ENCODE data around the gene ELP2.

DNA sequence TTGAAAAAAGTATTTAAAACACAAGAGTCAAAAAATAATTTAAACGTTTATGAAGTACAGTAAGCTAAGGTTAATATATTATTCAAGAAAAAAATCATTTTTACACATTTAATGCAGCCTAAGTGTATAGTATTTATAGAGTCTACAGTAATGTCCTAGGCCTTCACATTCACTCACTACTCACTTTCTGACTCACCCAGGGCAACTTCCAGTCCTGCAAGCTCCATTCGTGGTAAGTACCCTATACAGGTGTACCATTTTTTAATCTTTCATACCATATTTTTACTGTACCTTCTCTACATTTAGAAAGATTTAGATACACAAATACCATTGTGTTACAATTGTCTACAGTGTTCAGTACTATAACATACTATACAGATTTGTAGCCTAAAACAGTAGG lies 41.4 kb upstream of the ELP2 start:
- TF ChIP-seq TBP (optimal IDR thresholded peaks at IDR 0.05; ENCODE audit: low read depth, low read length) (no peak), ZFX (CRISPR knock-in tag; IDR thresholded peaks at IDR 0.05) (no peak), ADNP (tag; IDR thresholded peaks at IDR 0.05) (no peak), POLR2A (conservative IDR thresholded peaks at IDR 0.05) (no peak), GABPB1 (CRISPR knock-in tag; IDR thresholded peaks at IDR 0.05) (no peak), POU5F1 (IDR thresholded peaks at IDR 0.05; ENCODE audit: borderline replicate concordance, low read depth, low read length, partially characterized antibody) (no peak), MTA2 (IDR thresholded peaks at IDR 0.05; ENCODE audit: low read depth) (no peak), BRF1 (IDR thresholded peaks at IDR 0.05; ENCODE audit: borderline replicate concordance, extremely low read depth, insufficient read length) (no peak), ZNF140 (CRISPR knock-in tag; IDR thresholded peaks at IDR 0.05) (no peak), PCBP2 (IDR thresholded peaks at IDR 0.05; ENCODE audit: low read depth, low read length, poor library complexity, severe bottlenecking) (no peak), MTF1 (CRISPR knock-in tag; IDR thresholded peaks at IDR 0.05; ENCODE audit: borderline replicate concordance) (no peak)
- TF ChIP-seq, protein P1, sequence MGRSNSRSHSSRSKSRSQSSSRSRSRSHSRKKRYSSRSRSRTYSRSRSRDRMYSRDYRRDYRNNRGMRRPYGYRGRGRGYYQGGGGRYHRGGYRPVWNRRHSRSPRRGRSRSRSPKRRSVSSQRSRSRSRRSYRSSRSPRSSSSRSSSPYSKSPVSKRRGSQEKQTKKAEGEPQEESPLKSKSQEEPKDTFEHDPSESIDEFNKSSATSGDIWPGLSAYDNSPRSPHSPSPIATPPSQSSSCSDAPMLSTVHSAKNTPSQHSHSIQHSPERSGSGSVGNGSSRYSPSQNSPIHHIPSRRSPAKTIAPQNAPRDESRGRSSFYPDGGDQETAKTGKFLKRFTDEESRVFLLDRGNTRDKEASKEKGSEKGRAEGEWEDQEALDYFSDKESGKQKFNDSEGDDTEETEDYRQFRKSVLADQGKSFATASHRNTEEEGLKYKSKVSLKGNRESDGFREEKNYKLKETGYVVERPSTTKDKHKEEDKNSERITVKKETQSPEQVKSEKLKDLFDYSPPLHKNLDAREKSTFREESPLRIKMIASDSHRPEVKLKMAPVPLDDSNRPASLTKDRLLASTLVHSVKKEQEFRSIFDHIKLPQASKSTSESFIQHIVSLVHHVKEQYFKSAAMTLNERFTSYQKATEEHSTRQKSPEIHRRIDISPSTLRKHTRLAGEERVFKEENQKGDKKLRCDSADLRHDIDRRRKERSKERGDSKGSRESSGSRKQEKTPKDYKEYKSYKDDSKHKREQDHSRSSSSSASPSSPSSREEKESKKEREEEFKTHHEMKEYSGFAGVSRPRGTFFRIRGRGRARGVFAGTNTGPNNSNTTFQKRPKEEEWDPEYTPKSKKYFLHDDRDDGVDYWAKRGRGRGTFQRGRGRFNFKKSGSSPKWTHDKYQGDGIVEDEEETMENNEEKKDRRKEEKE (IDR thresholded peaks at IDR 0.05; ENCODE audit: borderline replicate concordance in 1 of 2, control insufficient read depth in 1 of 2, low read depth in 2 of 2, low read length in 1 of 2): no peak
- TF ChIP-seq, protein P2, sequence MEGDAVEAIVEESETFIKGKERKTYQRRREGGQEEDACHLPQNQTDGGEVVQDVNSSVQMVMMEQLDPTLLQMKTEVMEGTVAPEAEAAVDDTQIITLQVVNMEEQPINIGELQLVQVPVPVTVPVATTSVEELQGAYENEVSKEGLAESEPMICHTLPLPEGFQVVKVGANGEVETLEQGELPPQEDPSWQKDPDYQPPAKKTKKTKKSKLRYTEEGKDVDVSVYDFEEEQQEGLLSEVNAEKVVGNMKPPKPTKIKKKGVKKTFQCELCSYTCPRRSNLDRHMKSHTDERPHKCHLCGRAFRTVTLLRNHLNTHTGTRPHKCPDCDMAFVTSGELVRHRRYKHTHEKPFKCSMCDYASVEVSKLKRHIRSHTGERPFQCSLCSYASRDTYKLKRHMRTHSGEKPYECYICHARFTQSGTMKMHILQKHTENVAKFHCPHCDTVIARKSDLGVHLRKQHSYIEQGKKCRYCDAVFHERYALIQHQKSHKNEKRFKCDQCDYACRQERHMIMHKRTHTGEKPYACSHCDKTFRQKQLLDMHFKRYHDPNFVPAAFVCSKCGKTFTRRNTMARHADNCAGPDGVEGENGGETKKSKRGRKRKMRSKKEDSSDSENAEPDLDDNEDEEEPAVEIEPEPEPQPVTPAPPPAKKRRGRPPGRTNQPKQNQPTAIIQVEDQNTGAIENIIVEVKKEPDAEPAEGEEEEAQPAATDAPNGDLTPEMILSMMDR (IDR thresholded peaks at IDR 0.05 in 2 of 3, conservative IDR thresholded peaks at IDR 0.05 in 1 of 3; ENCODE audit: insufficient read depth in 2 of 3, low read depth in 1 of 3, low read length in 3 of 3): no peak
- TF ChIP-seq, protein P3, sequence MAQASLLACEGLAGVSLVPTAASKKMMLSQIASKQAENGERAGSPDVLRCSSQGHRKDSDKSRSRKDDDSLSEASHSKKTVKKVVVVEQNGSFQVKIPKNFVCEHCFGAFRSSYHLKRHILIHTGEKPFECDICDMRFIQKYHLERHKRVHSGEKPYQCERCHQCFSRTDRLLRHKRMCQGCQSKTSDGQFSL (CRISPR knock-in tag; IDR thresholded peaks at IDR 0.05): no peak
- TF ChIP-seq, protein P3 (tag; IDR thresholded peaks at IDR 0.05): no peak

Data from K562 (cell line).